ENCODE results near the gene ADGRA3.

DNA sequence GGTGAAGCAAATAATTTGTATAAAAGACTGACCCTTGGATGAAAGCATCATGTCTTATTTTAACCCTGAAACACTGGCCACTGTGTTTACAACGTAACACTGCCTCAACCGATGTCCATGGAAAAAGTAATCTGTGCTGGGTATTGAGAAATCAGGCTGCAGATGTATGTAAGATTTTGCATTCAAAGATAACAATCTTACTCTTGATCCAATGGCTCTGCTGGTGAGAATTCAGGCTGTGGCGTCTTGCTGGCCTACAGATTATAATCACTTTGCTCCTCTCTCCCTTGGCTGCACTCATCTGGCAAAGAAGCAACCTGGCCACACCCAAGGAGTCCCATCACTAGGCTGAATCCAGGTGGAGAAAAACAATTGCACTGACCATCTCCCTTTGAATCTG, 7.5 kb downstream of the ADGRA3 start:
- TF ChIP-seq, protein P1, sequence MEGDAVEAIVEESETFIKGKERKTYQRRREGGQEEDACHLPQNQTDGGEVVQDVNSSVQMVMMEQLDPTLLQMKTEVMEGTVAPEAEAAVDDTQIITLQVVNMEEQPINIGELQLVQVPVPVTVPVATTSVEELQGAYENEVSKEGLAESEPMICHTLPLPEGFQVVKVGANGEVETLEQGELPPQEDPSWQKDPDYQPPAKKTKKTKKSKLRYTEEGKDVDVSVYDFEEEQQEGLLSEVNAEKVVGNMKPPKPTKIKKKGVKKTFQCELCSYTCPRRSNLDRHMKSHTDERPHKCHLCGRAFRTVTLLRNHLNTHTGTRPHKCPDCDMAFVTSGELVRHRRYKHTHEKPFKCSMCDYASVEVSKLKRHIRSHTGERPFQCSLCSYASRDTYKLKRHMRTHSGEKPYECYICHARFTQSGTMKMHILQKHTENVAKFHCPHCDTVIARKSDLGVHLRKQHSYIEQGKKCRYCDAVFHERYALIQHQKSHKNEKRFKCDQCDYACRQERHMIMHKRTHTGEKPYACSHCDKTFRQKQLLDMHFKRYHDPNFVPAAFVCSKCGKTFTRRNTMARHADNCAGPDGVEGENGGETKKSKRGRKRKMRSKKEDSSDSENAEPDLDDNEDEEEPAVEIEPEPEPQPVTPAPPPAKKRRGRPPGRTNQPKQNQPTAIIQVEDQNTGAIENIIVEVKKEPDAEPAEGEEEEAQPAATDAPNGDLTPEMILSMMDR (CRISPR knock-in tag; IDR thresholded peaks at IDR 0.05) = no peak
- no peak for TF ChIP-seq ZNF138 (CRISPR knock-in tag; IDR thresholded peaks at IDR 0.05; ENCODE audit: low read depth)
- TF ChIP-seq TEAD2 (CRISPR knock-in tag; IDR thresholded peaks at IDR 0.05) = no peak
- TF ChIP-seq ZMYM3 (CRISPR knock-in tag; IDR thresholded peaks at IDR 0.05) = no peak
- no peak for TF ChIP-seq ZNF263 (CRISPR knock-in tag; IDR thresholded peaks at IDR 0.05)
- no peak for TF ChIP-seq RCOR2 (CRISPR knock-in tag; IDR thresholded peaks at IDR 0.05)
- TF ChIP-seq EZH2 (conservative IDR thresholded peaks at IDR 0.05; ENCODE audit: low read depth, low read length) = no peak
- TF ChIP-seq SUZ12 (IDR thresholded peaks at IDR 0.05; ENCODE audit: low read depth, low read length) = no peak
